ENCODE measurements around the gene PRRT3. TPM values are rescaled to one million over a fixed set of nuclear protein-coding genes. Genes with fewer than 3 reads are reported as not detected.

PRRT3 gene
- total RNA-seq, 2 experiments from 2014 or later, result 1.4 to 4.3 TPM

DNA sequence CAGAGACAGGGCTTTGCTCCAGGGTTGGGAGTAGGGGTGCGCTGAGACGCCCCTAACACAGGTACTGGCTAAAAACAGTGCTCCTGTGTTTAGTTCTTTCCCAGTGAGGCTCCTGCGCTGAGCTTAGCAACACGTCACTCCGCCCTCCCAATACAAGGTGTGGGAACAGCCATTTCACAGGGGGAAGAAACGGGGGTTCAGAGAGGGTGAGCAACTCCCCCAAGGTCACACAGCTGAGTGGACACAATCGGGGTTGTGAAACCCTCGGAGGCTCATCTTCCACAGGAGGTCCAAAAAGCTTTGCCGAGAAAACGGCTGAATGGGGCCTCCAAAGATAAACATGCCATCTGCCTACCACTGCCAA lies 628 bp downstream of the PRRT3 start:
- Histone ChIP-seq H3K36me3 (ENCODE audit: insufficient read depth, low read length) (no peaks in the 10 kb centered on the region), H3K4me2 (ENCODE audit: low read length) (peak overlapping the region; percentile 84), H3K9me3 (ENCODE audit: low read length) (no peaks in the 10 kb centered on the region), H4K20me1 (ENCODE audit: insufficient read depth, low read length) (no peaks in the 10 kb centered on the region), H2AFZ (ENCODE audit: low read length) (peak overlapping the region; percentile 63; the same call in 1 of the 2 replicates), H3K4me1 (ENCODE audit: insufficient read depth, low read length, poor library complexity, severe bottlenecking) (peaks cover 12% of the 10 kb centered on the region), H3K4me3 (ENCODE audit: low read depth, low read length, poor library complexity, severe bottlenecking) (peak overlapping the region; percentile 81), H3K9me2 (ENCODE audit: insufficient read depth, low read length) (no peaks in the 10 kb centered on the region), H3K27ac (ENCODE audit: low read depth, low read length, poor library complexity, severe bottlenecking) (no peak overlapping the region), H3K79me2 (ENCODE audit: insufficient read depth, low read depth, low read length) (no peaks in the 10 kb centered on the region)
- intact Hi-C loops (cut with micrococcal nuclease; ENCODE audit: unreplicated experiment), result no loop called here
- DNase-seq (ENCODE audit: low spot score), result no peak
- POLR2A ChIA-PET, result interaction anchor here (1.3 to 1.4 kb wide), 2 partner anchors 16 to 18 kb away, joined by 4 to 5 read pairs; partner anchors contain the start of gene CRELD1
- CTCF ChIA-PET (ENCODE audit: unreplicated experiment), result interaction anchor here (0.9 kb wide), 1 partner anchor 19 kb away, joined by 4 read pairs; no protein-coding TSS in a partner anchor
- BruUV-seq (replicated peaks), result no TSS peak
- TF ChIP-seq, protein P1, sequence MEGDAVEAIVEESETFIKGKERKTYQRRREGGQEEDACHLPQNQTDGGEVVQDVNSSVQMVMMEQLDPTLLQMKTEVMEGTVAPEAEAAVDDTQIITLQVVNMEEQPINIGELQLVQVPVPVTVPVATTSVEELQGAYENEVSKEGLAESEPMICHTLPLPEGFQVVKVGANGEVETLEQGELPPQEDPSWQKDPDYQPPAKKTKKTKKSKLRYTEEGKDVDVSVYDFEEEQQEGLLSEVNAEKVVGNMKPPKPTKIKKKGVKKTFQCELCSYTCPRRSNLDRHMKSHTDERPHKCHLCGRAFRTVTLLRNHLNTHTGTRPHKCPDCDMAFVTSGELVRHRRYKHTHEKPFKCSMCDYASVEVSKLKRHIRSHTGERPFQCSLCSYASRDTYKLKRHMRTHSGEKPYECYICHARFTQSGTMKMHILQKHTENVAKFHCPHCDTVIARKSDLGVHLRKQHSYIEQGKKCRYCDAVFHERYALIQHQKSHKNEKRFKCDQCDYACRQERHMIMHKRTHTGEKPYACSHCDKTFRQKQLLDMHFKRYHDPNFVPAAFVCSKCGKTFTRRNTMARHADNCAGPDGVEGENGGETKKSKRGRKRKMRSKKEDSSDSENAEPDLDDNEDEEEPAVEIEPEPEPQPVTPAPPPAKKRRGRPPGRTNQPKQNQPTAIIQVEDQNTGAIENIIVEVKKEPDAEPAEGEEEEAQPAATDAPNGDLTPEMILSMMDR (conservative IDR thresholded peaks at IDR 0.05; ENCODE audit: low read length), result no peak
- TF ChIP-seq EZH2phosphoT487 (IDR thresholded peaks at IDR 0.05; ENCODE audit: borderline replicate concordance, low read depth, low read length), result no peak

GRCh38 chr3:9951126-9951525 lies 1.1 kb downstream of the PRRT3 start:
- H3K79me2 ChIP-seq (ENCODE audit: insufficient read depth, low read depth, low read length), result no peaks in the 10 kb centered on the region
- H3K27ac ChIP-seq (ENCODE audit: low read depth, low read length, poor library complexity, severe bottlenecking), result no peak overlapping the region
- TF ChIP-seq, protein P1 (conservative IDR thresholded peaks at IDR 0.05; ENCODE audit: low read length), result no peak
- TF ChIP-seq EZH2phosphoT487 (IDR thresholded peaks at IDR 0.05; ENCODE audit: borderline replicate concordance, low read depth, low read length), result no peak
- peak overlapping the region; percentile 84 for H3K4me2 ChIP-seq (ENCODE audit: low read length)
- no peaks in the 10 kb centered on the region for H3K9me3 ChIP-seq (ENCODE audit: low read length)
- H3K36me3 ChIP-seq (ENCODE audit: insufficient read depth, low read length), result no peaks in the 10 kb centered on the region
- no peaks in the 10 kb centered on the region for H4K20me1 ChIP-seq (ENCODE audit: insufficient read depth, low read length)
- peak; percentile 24 for DNase-seq (ENCODE audit: low spot score)
- BruUV-seq (replicated peaks), result no TSS peak
- intact Hi-C loops (cut with micrococcal nuclease; ENCODE audit: unreplicated experiment), result no loop called here
- H3K4me3 ChIP-seq (ENCODE audit: low read depth, low read length, poor library complexity, severe bottlenecking), result peak overlapping the region; percentile 81
- ChIA-PET CTCF (ENCODE audit: unreplicated experiment) (no interaction called here), POLR2A (interaction anchor here (1.3 kb wide), 1 partner anchor 16 kb away, joined by 4 read pairs; no protein-coding TSS in a partner anchor)
- peaks cover 12% of the 10 kb centered on the region for H3K4me1 ChIP-seq (ENCODE audit: insufficient read depth, low read length, poor library complexity, severe bottlenecking)
- H3K9me2 ChIP-seq (ENCODE audit: insufficient read depth, low read length), result no peaks in the 10 kb centered on the region
- peak overlapping the region; percentile 63; the same call in 1 of the 2 replicates for H2AFZ ChIP-seq (ENCODE audit: low read length)

- ChIA-PET POLR2A (interaction anchor here (0.9 kb wide), 1 partner anchor 16 kb away, joined by 5 read pairs; no protein-coding TSS in a partner anchor), CTCF (ENCODE audit: unreplicated experiment) (no interaction called here)
- Histone ChIP-seq H2AFZ (ENCODE audit: low read length) (no peak overlapping the region), H3K36me3 (ENCODE audit: insufficient read depth, low read length) (no peaks in the 10 kb centered on the region), H3K4me3 (ENCODE audit: low read depth, low read length, poor library complexity, severe bottlenecking) (no peak overlapping the region), H3K4me2 (ENCODE audit: low read length) (no peak overlapping the region), H3K9me2 (ENCODE audit: insufficient read depth, low read length) (no peaks in the 10 kb centered on the region), H4K20me1 (ENCODE audit: insufficient read depth, low read length) (no peaks in the 10 kb centered on the region), H3K79me2 (ENCODE audit: insufficient read depth, low read depth, low read length) (no peaks in the 10 kb centered on the region), H3K4me1 (ENCODE audit: insufficient read depth, low read length, poor library complexity, severe bottlenecking) (peaks cover 12% of the 10 kb centered on the region), H3K9me3 (ENCODE audit: low read length) (no peaks in the 10 kb centered on the region), H3K27ac (ENCODE audit: low read depth, low read length, poor library complexity, severe bottlenecking) (no peak overlapping the region)
- no peak for DNase-seq (ENCODE audit: low spot score)
- no TSS peak for BruUV-seq (replicated peaks)
- TF ChIP-seq, protein P1 (conservative IDR thresholded peaks at IDR 0.05; ENCODE audit: low read length), result no peak
- no peak for TF ChIP-seq EZH2phosphoT487 (IDR thresholded peaks at IDR 0.05; ENCODE audit: borderline replicate concordance, low read depth, low read length)
- intact Hi-C loops (cut with micrococcal nuclease; ENCODE audit: unreplicated experiment), result no loop called here
Observed at GRCh38 chr3:9949626-9950025, 2.6 kb downstream of the PRRT3 start.

All from OCI-LY7 (cell line).